GM19043 (cell line): ENCODE results near the gene RLN2.

ENCODE experiments used
- ATAC-seq: cut with Tn5 transposase; IDR thresholded peaks from one replicate; pipeline ENCODE4 v1.9.1; 2021; ENCODE audit warnings: low read depth; ENCODE audit not compliant: unreplicated experiment

Gene RLN2

DNA sequence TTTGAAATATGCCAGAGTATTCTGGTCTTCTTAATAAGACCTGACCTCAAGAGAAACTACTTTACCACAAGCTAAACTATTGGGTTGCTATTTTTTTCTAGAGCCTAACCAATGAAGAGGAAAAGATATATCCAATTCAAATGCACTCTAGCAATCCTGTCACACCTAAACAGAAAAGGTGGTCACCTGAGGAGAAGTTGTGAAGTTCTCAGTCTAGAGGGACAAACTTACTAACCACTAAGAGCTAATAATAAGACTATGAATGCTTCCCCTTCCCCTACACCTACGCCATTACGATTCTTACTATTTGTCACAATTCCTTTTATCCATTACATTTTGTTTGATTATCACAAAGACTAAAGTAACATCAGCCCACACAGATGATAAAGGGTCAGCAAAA, 29.7 kb downstream of the RLN2 start:
- no peak for ATAC-seq

DNA sequence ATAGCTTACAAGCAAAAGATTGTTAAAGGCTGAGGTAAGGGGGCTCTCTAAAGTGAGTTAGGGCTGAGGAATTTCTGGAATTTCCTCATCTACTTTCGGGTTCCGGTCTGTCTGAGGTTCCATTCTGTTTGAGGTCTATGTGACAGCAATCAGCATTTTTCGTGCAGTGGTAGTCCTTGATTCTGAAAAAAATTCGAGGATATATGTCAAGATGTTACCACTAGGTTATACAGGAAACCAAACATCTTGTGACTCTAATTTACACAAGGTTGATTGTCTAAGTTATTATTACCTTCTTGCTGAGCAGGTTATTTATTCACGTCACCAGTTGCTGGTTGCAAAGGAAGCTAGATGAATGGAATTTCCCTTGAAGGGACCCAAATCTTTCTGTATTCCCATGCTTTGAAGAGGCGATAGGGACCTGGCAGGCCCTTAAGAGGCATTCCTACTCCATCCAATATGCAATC, 35.2 kb downstream of the RLN2 start:
- ATAC-seq: no peak

DNA sequence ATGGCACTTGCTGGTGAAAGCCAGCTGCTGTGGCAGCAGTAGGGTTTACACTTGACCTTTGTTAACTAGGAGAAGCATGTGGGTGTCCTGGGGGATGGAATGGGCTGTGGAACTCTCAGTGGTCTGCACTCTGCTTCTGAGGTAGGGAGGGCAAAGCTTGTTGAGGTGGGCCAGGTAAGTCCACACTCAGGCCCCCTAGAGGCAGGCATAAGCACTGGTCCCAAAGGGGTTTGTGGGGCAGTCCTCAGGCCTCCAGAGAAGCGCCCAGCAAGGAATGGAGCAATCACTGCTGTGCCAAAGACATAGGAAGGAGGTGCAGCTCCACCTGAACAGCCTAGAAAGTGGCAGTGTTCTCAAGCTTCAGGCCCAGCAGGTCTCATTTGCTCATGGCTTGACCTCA, 38.6 kb downstream of the RLN2 start:
- no peak for ATAC-seq

DNA sequence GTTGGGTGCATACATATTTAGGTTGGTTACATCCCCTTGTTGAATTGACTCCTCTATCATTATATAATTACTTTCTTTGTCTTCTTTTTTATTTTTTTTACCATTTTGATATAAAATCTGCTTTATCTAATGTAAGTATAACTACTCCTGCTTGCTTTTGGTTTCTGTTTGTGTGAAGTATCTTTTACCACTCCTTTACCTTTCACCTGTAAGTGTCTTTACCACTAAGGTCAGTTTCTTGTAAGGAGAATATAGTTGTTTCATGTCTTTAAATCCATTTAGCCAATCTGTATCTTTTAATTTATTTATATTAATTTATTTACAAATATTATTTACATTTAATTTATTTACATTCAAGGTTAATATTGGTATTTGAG, 40.3 kb downstream of the RLN2 start:
- no peak for ATAC-seq

DNA sequence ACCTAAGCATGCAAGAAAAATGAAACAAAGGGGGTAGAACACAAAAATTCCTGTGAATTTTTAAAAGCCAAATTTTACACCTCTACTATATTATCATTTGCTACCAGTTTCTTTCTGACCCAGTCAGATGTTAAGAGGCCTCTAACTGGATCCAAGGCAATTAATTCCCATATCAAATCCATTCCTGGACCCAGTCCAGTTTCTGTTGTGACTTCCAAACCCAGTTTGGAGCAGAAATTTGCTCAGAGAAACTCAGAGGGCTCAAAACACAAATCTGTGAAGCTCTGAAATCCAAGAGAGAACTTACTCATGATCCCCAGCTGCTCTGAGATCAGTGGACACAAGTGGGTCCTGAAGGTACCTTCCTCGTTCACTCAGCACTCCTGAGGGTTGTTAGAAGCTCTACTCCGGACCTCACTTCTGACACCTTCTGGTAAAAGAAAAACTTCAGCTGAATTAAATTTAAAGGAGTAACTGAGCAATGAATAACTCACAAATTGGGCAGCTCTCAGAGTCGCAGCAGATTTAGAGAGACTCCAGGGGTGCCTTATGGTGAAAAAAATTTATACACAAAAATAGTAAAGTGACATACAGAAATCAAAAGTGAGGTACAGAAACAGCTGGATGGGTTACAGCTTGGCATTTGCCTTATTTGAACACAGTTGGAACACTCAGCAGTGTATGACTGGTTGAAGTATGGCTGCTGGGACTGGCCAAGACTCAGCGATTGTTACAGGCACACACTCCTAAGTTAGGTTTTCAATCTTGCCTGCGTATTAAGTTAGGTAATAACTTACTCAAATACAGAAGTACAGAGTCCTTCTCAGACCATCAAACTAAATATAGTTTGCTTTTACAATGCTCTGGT, 40.9 kb downstream of the RLN2 start:
- ATAC-seq: no peak
